GM12892 (cell line): ENCODE data around the gene BABAM2.

Experiments used
- POLR2A ChIP-seq: IDR thresholded peaks from 2 replicates; pipeline ENCODE4 v1.6.1; 2011; ENCODE audit warnings: low read depth, low read length, control low read depth
- POLR2AphosphoS5 ChIP-seq: IDR thresholded peaks from 2 replicates; pipeline ENCODE4 v1.6.1; 2011; ENCODE audit warnings: low read depth, low read length, control low read depth
- TAF1 ChIP-seq: IDR thresholded peaks from 2 replicates; pipeline ENCODE4 v1.6.1; 2011; ENCODE audit warnings: low read depth, mild to moderate bottlenecking, control low read depth, low read length, borderline replicate concordance

- TF ChIP-seq TAF1: no peak
- no peak for TF ChIP-seq POLR2A
- TF ChIP-seq POLR2AphosphoS5: no peak
Observed at GRCh38 chr2:28101123-28101522, 210.6 kb downstream of the BABAM2 start.
